ENCODE results near the gene GRK4. TPM values are rescaled to one million over a fixed set of nuclear protein-coding genes. Genes with fewer than 3 reads are reported as not detected.
A peak's percentile ranks its signal among the peaks of the same experiment; 100 is the strongest.

The GRK4 gene
- total RNA-seq, 5 donors from 2014 or later (not counting 1 experiment from before 2014, with no cell fraction given) = 1.8 to 4.8 (median 2.5) TPM

- Histone ChIP-seq H3K36me3 (ENCODE audit: control insufficient read depth in 2 of 2, extremely low read depth in 1 of 2, insufficient read depth in 1 of 2, low read length in 1 of 2) (no peaks in the 10 kb centered on the region), H3K9me3 (no peaks in the 10 kb centered on the region), H3K27ac (ENCODE audit: low read length) (no peak overlapping the region), H3K4me3 (ENCODE audit: control insufficient read depth in 1 of 2, extremely low read depth in 1 of 2, low read length in 1 of 2) (no peak overlapping the region), H3K27me3 (replicated peaks in 1 of 2; ENCODE audit: control insufficient read depth in 2 of 2, extremely low read depth in 1 of 2, insufficient read depth in 2 of 2, low read length in 1 of 2) (peaks cover 0 to 3% of the 10 kb centered on the region in 2 experiments), H3K4me1 (ENCODE audit: control insufficient read depth in 1 of 2, extremely low read depth in 1 of 2, insufficient read depth in 2 of 2, low read length in 2 of 2) (no peaks in the 10 kb centered on the region)
- ATAC-seq (replicated peaks in 1 of 4) = no peak
- ChIA-PET POLR2A (no interaction called here), CTCF (no interaction called here)
- WGBS (ENCODE audit: insufficient coverage) = 50% methylated on average over 1 of the region's 3 CpGs
- no peaks in the 10 kb centered on the region for H3K4me1 Mint-ChIP-seq
- H3K9me3 Mint-ChIP-seq = peaks cover 0 to 4% (median 0%) of the 10 kb centered on the region in 3 donors
- no peak overlapping the region for H3K4me3 Mint-ChIP-seq
- H3K27me3 Mint-ChIP-seq = peaks cover 0 to 6% of the 10 kb centered on the region in 2 donors
- peaks cover 5% of the 10 kb centered on the region for H3K36me3 Mint-ChIP-seq
- DNase-seq = no peak
- no peak overlapping the region for H3K27ac Mint-ChIP-seq
Measured at GRCh38 chr4:3065551-3065950, 102.2 kb downstream of the GRK4 start.

- CTCF ChIA-PET = no interaction called here
- ATAC-seq (replicated peaks in 1 of 4) = no peak
- H3K9me3 Mint-ChIP-seq = peaks cover 0 to 4% (median 0%) of the 10 kb centered on the region in 3 donors
Measured at GRCh38 chr4:3066836-3067400, 103.5 kb downstream of the GRK4 start.

GRCh38 chr4:3067473-3068001, 104.2 kb downstream of the GRK4 start:
- Histone ChIP-seq H3K27ac (ENCODE audit: low read length) (no peak overlapping the region), H3K36me3 (ENCODE audit: control insufficient read depth in 2 of 2, extremely low read depth in 1 of 2, insufficient read depth in 1 of 2, low read length in 1 of 2) (no peaks in the 10 kb centered on the region), H3K4me1 (ENCODE audit: control insufficient read depth in 1 of 2, extremely low read depth in 1 of 2, insufficient read depth in 2 of 2, low read length in 2 of 2) (no peaks in the 10 kb centered on the region), H3K4me3 (ENCODE audit: control insufficient read depth in 1 of 2, extremely low read depth in 1 of 2, low read length in 1 of 2) (no peak overlapping the region), H3K27me3 (replicated peaks in 1 of 2; ENCODE audit: control insufficient read depth in 2 of 2, extremely low read depth in 1 of 2, insufficient read depth in 2 of 2, low read length in 1 of 2) (peaks cover 0 to 3% of the 10 kb centered on the region in 2 experiments), H3K9me3 (no peaks in the 10 kb centered on the region)
- Mint-ChIP-seq H3K27ac (no peak overlapping the region), H3K36me3 (peaks cover 5% of the 10 kb centered on the region), H3K4me1 (no peaks in the 10 kb centered on the region), H3K4me3 (no peak overlapping the region), H3K9me3 (peaks cover 0 to 4% (median 0%) of the 10 kb centered on the region in 3 donors), H3K27me3 (no peaks in the 10 kb centered on the region)
- ATAC-seq (replicated peaks in 1 of 4) = no peak
- ChIA-PET POLR2A (no interaction called here), CTCF (no interaction called here)
- no peak for DNase-seq
- WGBS (ENCODE audit: insufficient coverage) = 75% methylated on average over 2 of the region's 6 CpGs

More at GRCh38 chr4:3066836-3067400, 103.5 kb downstream of the GRK4 start:
- H3K27me3 Mint-ChIP-seq = no peaks in the 10 kb centered on the region
- no CpG with 5 or more reads among the region's 6 CpGs for WGBS (ENCODE audit: insufficient coverage)
- Histone ChIP-seq H3K27ac (ENCODE audit: low read length) (no peak overlapping the region), H3K4me3 (ENCODE audit: control insufficient read depth in 1 of 2, extremely low read depth in 1 of 2, low read length in 1 of 2) (no peak overlapping the region), H3K36me3 (ENCODE audit: control insufficient read depth in 2 of 2, extremely low read depth in 1 of 2, insufficient read depth in 1 of 2, low read length in 1 of 2) (no peaks in the 10 kb centered on the region), H3K27me3 (replicated peaks in 1 of 2; ENCODE audit: control insufficient read depth in 2 of 2, extremely low read depth in 1 of 2, insufficient read depth in 2 of 2, low read length in 1 of 2) (peaks cover 0 to 3% of the 10 kb centered on the region in 2 experiments), H3K4me1 (ENCODE audit: control insufficient read depth in 1 of 2, extremely low read depth in 1 of 2, insufficient read depth in 2 of 2, low read length in 2 of 2) (no peaks in the 10 kb centered on the region), H3K9me3 (no peaks in the 10 kb centered on the region)
- POLR2A ChIA-PET = no interaction called here
- no peak overlapping the region for H3K27ac Mint-ChIP-seq
- no peak overlapping the region for H3K4me3 Mint-ChIP-seq
- peaks cover 5% of the 10 kb centered on the region for H3K36me3 Mint-ChIP-seq
- no peak for DNase-seq
- no peaks in the 10 kb centered on the region for H3K4me1 Mint-ChIP-seq

- Mint-ChIP-seq H3K27ac (no peak overlapping the region), H3K27me3 (no peaks in the 10 kb centered on the region), H3K36me3 (peaks cover 5% of the 10 kb centered on the region), H3K4me3 (no peak overlapping the region), H3K9me3 (peaks cover 0 to 4% (median 0%) of the 10 kb centered on the region in 3 donors), H3K4me1 (no peaks in the 10 kb centered on the region)
- Histone ChIP-seq H3K9me3 (no peaks in the 10 kb centered on the region), H3K4me1 (ENCODE audit: control insufficient read depth in 1 of 2, extremely low read depth in 1 of 2, insufficient read depth in 2 of 2, low read length in 2 of 2) (peaks cover 0 to 8% of the 10 kb centered on the region in 2 experiments), H3K36me3 (ENCODE audit: control insufficient read depth in 2 of 2, extremely low read depth in 1 of 2, insufficient read depth in 1 of 2, low read length in 1 of 2) (no peaks in the 10 kb centered on the region), H3K27ac (ENCODE audit: low read length) (no peak overlapping the region), H3K27me3 (replicated peaks in 1 of 2; ENCODE audit: control insufficient read depth in 2 of 2, extremely low read depth in 1 of 2, insufficient read depth in 2 of 2, low read length in 1 of 2) (no peaks in the 10 kb centered on the region), H3K4me3 (ENCODE audit: control insufficient read depth in 1 of 2, extremely low read depth in 1 of 2, low read length in 1 of 2) (no peak overlapping the region)
- POLR2A ChIA-PET = interaction anchor here in 1 of 2 donors (0.5 kb wide), 1 partner anchor 404 kb away, joined by 3 read pairs; no protein-coding TSS in a partner anchor
- WGBS (ENCODE audit: insufficient coverage) = 90% methylated on average over 13 of the region's 16 CpGs
- CTCF ChIA-PET = no interaction called here
- ATAC-seq (replicated peaks in 1 of 4) (no peak), DNase-seq (no peak)
Measured at GRCh38 chr4:3069661-3070199, 106.4 kb downstream of the GRK4 start.

GRCh38 chr4:3070709-3071500, 107.5 kb downstream of the GRK4 start:
- Mint-ChIP-seq H3K27me3 (no peaks in the 10 kb centered on the region), H3K27ac (no peak overlapping the region), H3K36me3 (no peaks in the 10 kb centered on the region), H3K4me3 (no peak overlapping the region), H3K4me1 (peaks cover 7 to 9% (median 7%) of the 10 kb centered on the region in 3 donors), H3K9me3 (peaks cover 0 to 4% (median 0%) of the 10 kb centered on the region in 3 donors)
- 86% methylated on average over 1 of the region's 3 CpGs for WGBS (ENCODE audit: insufficient coverage)
- CTCF ChIA-PET = no interaction called here
- DNase-seq = no peak
- H3K27me3 ChIP-seq (replicated peaks in 1 of 2; ENCODE audit: control insufficient read depth in 2 of 2, extremely low read depth in 1 of 2, insufficient read depth in 2 of 2, low read length in 1 of 2) = no peaks in the 10 kb centered on the region
- no peak overlapping the region for H3K27ac ChIP-seq (ENCODE audit: low read length)
- H3K4me3 ChIP-seq (ENCODE audit: control insufficient read depth in 1 of 2, extremely low read depth in 1 of 2, low read length in 1 of 2) = no peak overlapping the region
- no peaks in the 10 kb centered on the region for H3K9me3 ChIP-seq
- POLR2A ChIA-PET = no interaction called here
- ATAC-seq (replicated peaks in 1 of 4) = no peak
- H3K4me1 ChIP-seq (ENCODE audit: control insufficient read depth in 1 of 2, extremely low read depth in 1 of 2, insufficient read depth in 2 of 2, low read length in 2 of 2) = peaks cover 4 to 17% of the 10 kb centered on the region in 2 experiments
- no peaks in the 10 kb centered on the region for H3K36me3 ChIP-seq (ENCODE audit: control insufficient read depth in 2 of 2, extremely low read depth in 1 of 2, insufficient read depth in 1 of 2, low read length in 1 of 2)

- ChIA-PET CTCF (no interaction called here), POLR2A (interaction anchor here in 1 of 2 donors (0.5 kb wide), 1 partner anchor 19 kb away, joined by 5 read pairs; no protein-coding TSS in a partner anchor)
- Mint-ChIP-seq H3K4me1 (peaks cover 14 to 15% (median 15%) of the 10 kb centered on the region in 3 donors), H3K27ac (peak overlapping the region in 1 of 2 donors; percentile 1), H3K27me3 (no peaks in the 10 kb centered on the region), H3K36me3 (no peaks in the 10 kb centered on the region), H3K9me3 (peaks cover 0 to under 1% (median 0%) of the 10 kb centered on the region in 3 donors), H3K4me3 (peak overlapping the region in 1 of 3 donors; percentile 55)
- Histone ChIP-seq H3K4me3 (ENCODE audit: control insufficient read depth in 1 of 2, extremely low read depth in 1 of 2, low read length in 1 of 2) (no peak overlapping the region), H3K36me3 (ENCODE audit: control insufficient read depth in 2 of 2, extremely low read depth in 1 of 2, insufficient read depth in 1 of 2, low read length in 1 of 2) (no peaks in the 10 kb centered on the region), H3K27ac (ENCODE audit: low read length) (no peak overlapping the region), H3K9me3 (no peaks in the 10 kb centered on the region), H3K27me3 (replicated peaks in 1 of 2; ENCODE audit: control insufficient read depth in 2 of 2, extremely low read depth in 1 of 2, insufficient read depth in 2 of 2, low read length in 1 of 2) (no peaks in the 10 kb centered on the region), H3K4me1 (ENCODE audit: control insufficient read depth in 1 of 2, extremely low read depth in 1 of 2, insufficient read depth in 2 of 2, low read length in 2 of 2) (peaks cover 12 to 20% of the 10 kb centered on the region in 2 experiments)
- 98% methylated on average over 7 of the region's 7 CpGs for WGBS (ENCODE audit: insufficient coverage)
- DNase-seq (no peak), ATAC-seq (replicated peaks in 1 of 4) (no peak)
Measured at GRCh38 chr4:3071811-3072210, 108.4 kb downstream of the GRK4 start.
